ENCODE results near the gene DDAH1.

DNA sequence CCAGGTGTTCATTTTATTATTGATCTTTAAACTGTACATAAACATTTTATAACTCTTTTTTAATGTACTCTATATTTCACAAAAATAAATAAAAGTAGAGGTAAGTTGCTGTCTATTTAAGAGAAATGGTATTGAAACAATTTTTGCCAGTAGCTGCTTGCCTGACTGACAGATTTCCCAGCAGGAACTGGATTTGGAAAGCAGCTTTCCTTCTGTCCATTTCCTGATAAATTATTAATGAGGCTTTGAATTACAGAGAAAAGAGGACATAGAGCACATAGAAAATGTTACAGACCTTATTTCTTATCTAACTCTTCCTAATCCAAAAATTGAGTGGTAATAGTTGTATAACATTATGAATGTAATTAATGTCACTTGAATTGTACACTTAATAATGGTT lies 108.8 kb downstream of the DDAH1 start:
- TF ChIP-seq, protein P1, sequence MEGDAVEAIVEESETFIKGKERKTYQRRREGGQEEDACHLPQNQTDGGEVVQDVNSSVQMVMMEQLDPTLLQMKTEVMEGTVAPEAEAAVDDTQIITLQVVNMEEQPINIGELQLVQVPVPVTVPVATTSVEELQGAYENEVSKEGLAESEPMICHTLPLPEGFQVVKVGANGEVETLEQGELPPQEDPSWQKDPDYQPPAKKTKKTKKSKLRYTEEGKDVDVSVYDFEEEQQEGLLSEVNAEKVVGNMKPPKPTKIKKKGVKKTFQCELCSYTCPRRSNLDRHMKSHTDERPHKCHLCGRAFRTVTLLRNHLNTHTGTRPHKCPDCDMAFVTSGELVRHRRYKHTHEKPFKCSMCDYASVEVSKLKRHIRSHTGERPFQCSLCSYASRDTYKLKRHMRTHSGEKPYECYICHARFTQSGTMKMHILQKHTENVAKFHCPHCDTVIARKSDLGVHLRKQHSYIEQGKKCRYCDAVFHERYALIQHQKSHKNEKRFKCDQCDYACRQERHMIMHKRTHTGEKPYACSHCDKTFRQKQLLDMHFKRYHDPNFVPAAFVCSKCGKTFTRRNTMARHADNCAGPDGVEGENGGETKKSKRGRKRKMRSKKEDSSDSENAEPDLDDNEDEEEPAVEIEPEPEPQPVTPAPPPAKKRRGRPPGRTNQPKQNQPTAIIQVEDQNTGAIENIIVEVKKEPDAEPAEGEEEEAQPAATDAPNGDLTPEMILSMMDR (IDR thresholded peaks at IDR 0.05): no peak
- no peak for TF ChIP-seq POLR2A (IDR thresholded peaks at IDR 0.05)

Measured in uterus (tissue), 2 donors.